Activated naive CD8-positive, alpha-beta T cell treated with anti-CD3 and anti-CD28 coated beads for 36 hours (primary cell): Measurements from ENCODE around the gene PORCN. TPM values are rescaled to one million over a fixed set of nuclear protein-coding genes. Genes with fewer than 3 reads are reported as not detected.
"Not testable (repeated sequence)": the region's sequence is repeated elsewhere in the genome, so short reads cannot be mapped to it uniquely, and the experiment has no call there.

ENCODE experiments used
- DNase-seq: peaks from one replicate; pipeline ENCODE4 v3.0.0; 2021
- H3K27ac Mint-ChIP-seq: one replicate; pipeline ENCODE4 v1.8.0; 2022; ENCODE audit warnings: mild to moderate bottlenecking, moderate library complexity, mixed read lengths
- H3K27me3 Mint-ChIP-seq: one replicate; pipeline ENCODE4 v1.8.0; 2022; ENCODE audit warnings: mild to moderate bottlenecking, mixed read lengths
- H3K36me3 Mint-ChIP-seq: one replicate; pipeline ENCODE4 v1.8.0; 2021; ENCODE audit warnings: mild to moderate bottlenecking, mixed read lengths
- H3K4me1 Mint-ChIP-seq: one replicate; pipeline ENCODE4 v1.8.0; 2021; ENCODE audit warnings: mixed read lengths
- H3K4me3 Mint-ChIP-seq: one replicate; pipeline ENCODE4 v1.8.0; 2022; ENCODE audit warnings: mild to moderate bottlenecking, moderate library complexity, mixed read lengths
- H3K9me3 Mint-ChIP-seq: one replicate; pipeline ENCODE4 v1.8.0; 2022; ENCODE audit warnings: mixed read lengths
- total RNA-seq, 2 experiments: library from RNA; stranded (reverse); gene quantifications; one replicate each; pipeline ENCODE4 v1.2.3, GENCODE V29; 2021

PORCN gene
- total RNA-seq, 2 experiments from 2014 or later = 11.0 to 11.9 TPM

- DNase-seq = no peak
- no peak overlapping the region for H3K4me3 Mint-ChIP-seq
- H3K36me3 Mint-ChIP-seq = peaks cover 9% of the 10 kb centered on the region
- H3K27me3 Mint-ChIP-seq = no peaks in the 10 kb centered on the region
- no peaks in the 10 kb centered on the region for H3K9me3 Mint-ChIP-seq
- peaks cover 8% of the 10 kb centered on the region for H3K4me1 Mint-ChIP-seq
- H3K27ac Mint-ChIP-seq = no peak overlapping the region
Observed at GRCh38 chrX:48533165-48533564, 24.4 kb downstream of the PORCN start.

- Mint-ChIP-seq H3K36me3 (peaks cover 6% of the 10 kb centered on the region), H3K4me1 (peaks cover 15% of the 10 kb centered on the region), H3K27ac (peak overlapping the region; percentile 60), H3K4me3 (peak overlapping the region; percentile 95), H3K9me3 (no peaks in the 10 kb centered on the region), H3K27me3 (no peaks in the 10 kb centered on the region)
- DNase-seq = no peak
Observed at GRCh38 chrX:48538641-48539344, 30.0 kb downstream of the PORCN start.

- Mint-ChIP-seq H3K36me3 (peaks cover 6% of the 10 kb centered on the region), H3K4me1 (peaks cover 15% of the 10 kb centered on the region), H3K4me3 (peak within 1 kb of the TSS; percentile 95), H3K9me3 (no peaks in the 10 kb centered on the region), H3K27ac (peak within 1 kb of the TSS; percentile 97), H3K27me3 (no peaks in the 10 kb centered on the region)
- peak; percentile 94 for DNase-seq
Observed at GRCh38 chrX:48539345-48540027, 30.7 kb downstream of the PORCN start, which contains the start of gene TBC1D25. Gene TBC1D25 (plus strand): TSS chrX:48539714. CDS start chrX:48539798, 84 bp downstream.

GRCh38 chrX:48540028-48540375, 31.2 kb downstream of the PORCN start:
- no peaks in the 10 kb centered on the region for H3K27me3 Mint-ChIP-seq
- H3K36me3 Mint-ChIP-seq = peaks cover 6% of the 10 kb centered on the region
- no peak for DNase-seq
- H3K4me1 Mint-ChIP-seq = peaks cover 15% of the 10 kb centered on the region
- H3K27ac Mint-ChIP-seq = peak overlapping the region; percentile 97
- peak overlapping the region; percentile 95 for H3K4me3 Mint-ChIP-seq
- no peaks in the 10 kb centered on the region for H3K9me3 Mint-ChIP-seq

GRCh38 chrX:48540480-48540879, 31.7 kb downstream of the PORCN start:
- peak overlapping the region; percentile 97 for H3K27ac Mint-ChIP-seq
- DNase-seq = no peak
- H3K4me3 Mint-ChIP-seq = peak overlapping the region; percentile 95
- H3K4me1 Mint-ChIP-seq = peaks cover 15% of the 10 kb centered on the region
- H3K36me3 Mint-ChIP-seq = peaks cover 6% of the 10 kb centered on the region
- no peaks in the 10 kb centered on the region for H3K27me3 Mint-ChIP-seq
- H3K9me3 Mint-ChIP-seq = no peaks in the 10 kb centered on the region

- Mint-ChIP-seq H3K27ac (peak overlapping the region; percentile 56), H3K4me3 (peak overlapping the region; percentile 48), H3K27me3 (no peaks in the 10 kb centered on the region), H3K36me3 (peaks cover 6% of the 10 kb centered on the region), H3K9me3 (no peaks in the 10 kb centered on the region), H3K4me1 (peaks cover 15% of the 10 kb centered on the region)
- DNase-seq = no peak
Observed at GRCh38 chrX:48541140-48541814, 32.5 kb downstream of the PORCN start.

GRCh38 chrX:48548871-48549270, 40.1 kb downstream of the PORCN start:
- no peaks in the 10 kb centered on the region for H3K36me3 Mint-ChIP-seq
- no peaks in the 10 kb centered on the region for H3K27me3 Mint-ChIP-seq
- no peak overlapping the region for H3K27ac Mint-ChIP-seq
- no peak for DNase-seq
- H3K9me3 Mint-ChIP-seq = no peaks in the 10 kb centered on the region
- no peak overlapping the region for H3K4me3 Mint-ChIP-seq
- no peaks in the 10 kb centered on the region for H3K4me1 Mint-ChIP-seq

GRCh38 chrX:48555731-48556325, 47.0 kb downstream of the PORCN start:
- H3K4me1 Mint-ChIP-seq, DNase-seq, H3K27ac Mint-ChIP-seq, H3K4me3 Mint-ChIP-seq, H3K9me3 Mint-ChIP-seq, H3K27me3 Mint-ChIP-seq, H3K36me3 Mint-ChIP-seq: not testable (repeated sequence)

- Mint-ChIP-seq H3K27ac (peak overlapping the region; percentile 11), H3K27me3 (no peaks in the 10 kb centered on the region), H3K4me1 (no peaks in the 10 kb centered on the region), H3K36me3 (peaks cover 2% of the 10 kb centered on the region), H3K4me3 (no peak overlapping the region), H3K9me3 (no peaks in the 10 kb centered on the region)
- DNase-seq = no peak
Observed at GRCh38 chrX:48558271-48558670, 49.5 kb downstream of the PORCN start.

- DNase-seq = no peak
- Mint-ChIP-seq H3K36me3 (peaks cover 5% of the 10 kb centered on the region), H3K9me3 (no peaks in the 10 kb centered on the region), H3K4me1 (no peaks in the 10 kb centered on the region), H3K27me3 (no peaks in the 10 kb centered on the region), H3K27ac (no peak overlapping the region), H3K4me3 (no peak overlapping the region)
Observed at GRCh38 chrX:48559636-48560035, 50.8 kb downstream of the PORCN start.

GRCh38 chrX:48560056-48560455, 51.3 kb downstream of the PORCN start:
- Mint-ChIP-seq H3K27ac (no peak overlapping the region), H3K36me3 (peaks cover 3% of the 10 kb centered on the region)

GRCh38 chrX:48560681-48561080, 51.9 kb downstream of the PORCN start:
- H3K4me3 Mint-ChIP-seq = no peak overlapping the region
- H3K9me3 Mint-ChIP-seq = no peaks in the 10 kb centered on the region
- no peaks in the 10 kb centered on the region for H3K4me1 Mint-ChIP-seq
- no peak overlapping the region for H3K27ac Mint-ChIP-seq
- no peak for DNase-seq
- H3K36me3 Mint-ChIP-seq = peaks cover 3% of the 10 kb centered on the region
- H3K27me3 Mint-ChIP-seq = no peaks in the 10 kb centered on the region

More at GRCh38 chrX:48560056-48560455, 51.3 kb downstream of the PORCN start:
- H3K27me3 Mint-ChIP-seq = no peaks in the 10 kb centered on the region
- no peaks in the 10 kb centered on the region for H3K9me3 Mint-ChIP-seq
- no peak for DNase-seq
- no peak overlapping the region for H3K4me3 Mint-ChIP-seq
- H3K4me1 Mint-ChIP-seq = no peaks in the 10 kb centered on the region

- Mint-ChIP-seq H3K36me3 (peaks cover 5% of the 10 kb centered on the region), H3K4me1 (peaks cover 2% of the 10 kb centered on the region), H3K4me3 (no peak overlapping the region), H3K9me3 (no peaks in the 10 kb centered on the region), H3K27ac (peak overlapping the region; percentile 38), H3K27me3 (no peaks in the 10 kb centered on the region)
- DNase-seq = no peak
Observed at GRCh38 chrX:48569958-48570357, 61.2 kb downstream of the PORCN start.
